Tibial nerve (tissue), 4 donors: Measurements from ENCODE around the gene CKM. TPM values are rescaled to one million over a fixed set of nuclear protein-coding genes. Genes with fewer than 3 reads are reported as not detected.

Experiments
- DNase-seq, 2 donors: peaks; one replicate each; pipeline ENCODE4 v3.0.0-alpha.2; 2019; ENCODE audit warnings: low spot score in 2 of 2
- H3K27ac ChIP-seq, 4 donors: fragments of 200-600 bp; sonication (generic) in 3 of 4; one replicate each; pipeline ENCODE4 v1.5.1; 2017 to 2019; ENCODE audit warnings: mild to moderate bottlenecking in 1 of 4
- H3K27me3 ChIP-seq, 2 donors: fragments of 200-600 bp; sonication (generic) in 1 of 2; one replicate each; pipeline versions ENCODE4 v1.5.1 to v1.6.0; 2017 to 2019
- H3K36me3 ChIP-seq, 3 donors: fragments of 200-600 bp; sonication (generic); one replicate each; pipeline ENCODE4 v1.5.1; 2018 to 2019
- H3K4me1 ChIP-seq, 4 donors: fragments of 200-600 bp; sonication (generic) in 3 of 4; one replicate each; pipeline ENCODE4 v1.5.1; 2017 to 2019
- H3K4me3 ChIP-seq, 4 donors: fragments of 200-600 bp; sonication (generic) in 3 of 4; one replicate each; pipeline ENCODE4 v1.5.1; 2017 to 2019; ENCODE audit warnings: mild to moderate bottlenecking in 1 of 4, moderate library complexity in 1 of 4
- H3K9me3 ChIP-seq, 4 donors: fragments of 200-600 bp; sonication (generic) in 3 of 4; one replicate each; pipeline ENCODE4 v1.5.1; 2017 to 2019
- EP300 ChIP-seq, 2 donors: sonication (generic); formaldehyde crosslinking; IDR thresholded peaks; one replicate each; pipeline ENCODE4 v1.6.1; 2017; ENCODE audit warnings: antibody characterized with exemption in 2 of 2, mild to moderate bottlenecking in 1 of 2
- POLR2A ChIP-seq, 2 donors: fragments of 450-650 bp; IDR thresholded peaks; one replicate each; pipeline ENCODE4 v1.6.1; 2017; ENCODE audit warnings: antibody characterized with exemption in 2 of 2, mild to moderate bottlenecking in 2 of 2, moderate library complexity in 2 of 2
- WGBS, 2 donors: methylation state at CpG; one replicate each; pipeline ENCODE4 v1.1.5; 2018; 5-methylcytosine and 5-hydroxymethylcytosine counted together
- total RNA-seq, 4 donors: library from RNA; depleted of rRNA; stranded (reverse); fragments of >200 nt; gene quantifications; one replicate each; pipeline ENCODE4 v1.1.0, GENCODE V29; 2016
- TF ChIP-seq, protein P1 (sequence below), 5 experiments: fragments of 200-600 bp in 3 of 5; fragments of 450-650 bp in 2 of 5; sonication (generic) in 3 of 5; IDR thresholded peaks; one replicate each; pipeline ENCODE4 v1.5.1; 2016 to 2019; ENCODE audit warnings: antibody characterized with exemption in 5 of 5, mild to moderate bottlenecking in 3 of 5, moderate library complexity in 2 of 5

The CKM gene
- total RNA-seq, 4 donors from 2014 or later = 0.30 to 1.3 TPM; not detected in 2

DNA sequence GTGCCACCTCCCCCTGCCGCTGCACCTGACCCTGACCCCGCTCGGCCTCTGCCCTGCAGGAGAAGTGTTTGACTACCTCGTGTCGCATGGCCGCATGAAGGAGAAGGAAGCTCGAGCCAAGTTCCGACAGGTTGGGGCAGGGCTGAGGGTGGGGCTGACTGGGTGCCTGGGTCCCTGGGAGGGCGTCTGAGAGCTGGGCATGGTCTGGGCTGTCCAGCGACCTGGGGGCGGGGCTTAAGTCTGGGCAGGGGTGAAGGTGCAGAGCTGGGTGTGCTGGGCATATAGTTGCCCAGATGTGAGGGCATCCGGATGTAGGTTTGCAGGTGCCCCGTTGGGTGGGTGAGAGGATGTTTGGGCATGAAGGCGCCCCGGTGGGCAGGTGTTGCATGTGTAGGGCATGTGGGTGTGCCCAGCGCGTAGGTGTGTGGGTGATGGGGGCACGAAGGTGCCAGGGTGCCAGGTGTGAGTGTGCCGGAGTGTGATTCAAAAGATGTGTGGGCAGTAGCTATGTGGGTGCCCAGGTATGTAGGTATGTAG lies 57.8 kb downstream of the CKM start:
- no peak for DNase-seq
- Histone ChIP-seq H3K27ac (no peak overlapping the region), H3K9me3 (no peaks in the 10 kb centered on the region), H3K4me3 (no peak overlapping the region), H3K4me1 (no peaks in the 10 kb centered on the region), H3K27me3 (no peaks in the 10 kb centered on the region), H3K36me3 (peaks cover 0 to 78% (median 0%) of the 10 kb centered on the region in 3 donors)
- TF ChIP-seq, protein P1, sequence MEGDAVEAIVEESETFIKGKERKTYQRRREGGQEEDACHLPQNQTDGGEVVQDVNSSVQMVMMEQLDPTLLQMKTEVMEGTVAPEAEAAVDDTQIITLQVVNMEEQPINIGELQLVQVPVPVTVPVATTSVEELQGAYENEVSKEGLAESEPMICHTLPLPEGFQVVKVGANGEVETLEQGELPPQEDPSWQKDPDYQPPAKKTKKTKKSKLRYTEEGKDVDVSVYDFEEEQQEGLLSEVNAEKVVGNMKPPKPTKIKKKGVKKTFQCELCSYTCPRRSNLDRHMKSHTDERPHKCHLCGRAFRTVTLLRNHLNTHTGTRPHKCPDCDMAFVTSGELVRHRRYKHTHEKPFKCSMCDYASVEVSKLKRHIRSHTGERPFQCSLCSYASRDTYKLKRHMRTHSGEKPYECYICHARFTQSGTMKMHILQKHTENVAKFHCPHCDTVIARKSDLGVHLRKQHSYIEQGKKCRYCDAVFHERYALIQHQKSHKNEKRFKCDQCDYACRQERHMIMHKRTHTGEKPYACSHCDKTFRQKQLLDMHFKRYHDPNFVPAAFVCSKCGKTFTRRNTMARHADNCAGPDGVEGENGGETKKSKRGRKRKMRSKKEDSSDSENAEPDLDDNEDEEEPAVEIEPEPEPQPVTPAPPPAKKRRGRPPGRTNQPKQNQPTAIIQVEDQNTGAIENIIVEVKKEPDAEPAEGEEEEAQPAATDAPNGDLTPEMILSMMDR (IDR thresholded peaks at IDR 0.05) = no peak
- TF ChIP-seq POLR2A (IDR thresholded peaks at IDR 0.05) = no peak
- no peak for TF ChIP-seq EP300 (IDR thresholded peaks at IDR 0.05)
- 86 to 89% methylated on average over 19 of the region's 19 CpGs for WGBS, 2 donors

DNA sequence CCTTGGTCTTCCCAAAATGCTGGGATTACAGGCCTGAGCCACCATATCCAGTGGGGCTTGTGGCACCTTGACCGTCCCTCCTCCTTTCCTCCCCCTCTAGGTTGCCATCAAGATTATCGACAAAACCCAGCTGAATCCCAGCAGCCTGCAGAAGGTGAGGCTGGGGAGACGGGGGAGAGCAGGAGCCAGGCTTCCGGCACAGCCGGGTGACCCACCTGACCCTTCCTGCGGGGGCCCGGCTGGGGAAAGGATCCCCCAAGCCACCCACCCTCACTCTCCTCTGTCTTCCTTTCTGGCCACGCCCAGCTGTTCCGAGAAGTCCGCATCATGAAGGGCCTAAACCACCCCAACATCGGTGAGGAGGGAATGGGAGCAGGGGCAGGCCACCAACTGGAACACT lies 59.7 kb downstream of the CKM start:
- H3K27me3 ChIP-seq = no peaks in the 10 kb centered on the region
- 89 to 91% methylated on average over 11 of the region's 11 CpGs for WGBS, 2 donors
- TF ChIP-seq POLR2A (IDR thresholded peaks at IDR 0.05) (no peak), EP300 (IDR thresholded peaks at IDR 0.05) (no peak)
- TF ChIP-seq, protein P1 (IDR thresholded peaks at IDR 0.05) = no peak
- no peak for DNase-seq
- H3K36me3 ChIP-seq = peaks cover 0 to 74% (median 0%) of the 10 kb centered on the region in 3 donors
- H3K27ac ChIP-seq = no peak overlapping the region
- no peaks in the 10 kb centered on the region for H3K4me1 ChIP-seq
- no peaks in the 10 kb centered on the region for H3K9me3 ChIP-seq
- H3K4me3 ChIP-seq = no peak overlapping the region

DNA sequence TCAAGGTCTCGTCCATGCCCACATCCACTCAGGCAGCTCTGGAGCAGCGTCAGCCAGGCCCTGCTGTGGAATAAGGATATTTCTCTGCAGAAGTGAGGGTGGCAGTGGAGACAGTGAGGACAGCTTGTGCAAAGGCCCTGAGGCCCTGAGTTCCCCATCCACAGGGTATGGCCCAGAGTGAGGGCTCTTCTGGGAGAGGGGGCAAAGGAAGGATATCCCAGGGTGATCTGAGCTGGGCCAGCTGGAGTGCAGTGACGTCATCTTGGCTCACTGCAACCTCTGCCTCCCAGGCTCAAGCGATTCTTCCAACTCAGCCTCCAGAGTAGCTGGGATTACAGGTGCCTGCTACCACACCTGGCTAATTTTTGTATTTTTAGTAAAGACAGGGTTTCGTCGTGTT lies 60.1 kb downstream of the CKM start:
- 79 to 90% methylated on average over 6 of the region's 6 CpGs for WGBS, 2 donors
- Histone ChIP-seq H3K27me3 (no peaks in the 10 kb centered on the region), H3K36me3 (peaks cover 0 to 70% (median 0%) of the 10 kb centered on the region in 3 donors), H3K9me3 (no peaks in the 10 kb centered on the region), H3K4me3 (no peak overlapping the region), H3K4me1 (no peaks in the 10 kb centered on the region), H3K27ac (no peak overlapping the region)
- DNase-seq = no peak
- TF ChIP-seq EP300 (IDR thresholded peaks at IDR 0.05) = no peak
- no peak for TF ChIP-seq POLR2A (IDR thresholded peaks at IDR 0.05)

DNA sequence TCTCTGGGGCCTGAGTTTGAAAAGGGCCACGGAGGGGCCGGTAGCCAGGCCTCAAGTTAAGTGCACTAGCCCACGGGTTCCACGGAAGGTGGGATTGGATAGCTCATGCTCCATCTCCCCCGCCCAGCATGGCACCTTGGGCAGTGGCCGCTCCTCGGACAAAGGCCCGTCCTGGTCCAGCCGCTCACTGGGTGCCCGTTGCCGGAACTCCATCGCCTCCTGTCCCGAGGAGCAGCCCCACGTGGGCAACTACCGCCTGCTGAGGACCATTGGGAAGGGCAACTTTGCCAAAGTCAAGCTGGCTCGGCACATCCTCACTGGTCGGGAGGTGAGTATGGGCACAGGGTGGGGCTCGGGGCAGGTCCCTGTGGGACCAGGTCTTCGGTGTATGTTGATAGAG lies 63.8 kb downstream of the CKM start:
- no peaks in the 10 kb centered on the region for H3K9me3 ChIP-seq
- H3K4me1 ChIP-seq = peaks cover 0 to 21% (median 1%) of the 10 kb centered on the region in 4 donors
- H3K27me3 ChIP-seq = no peaks in the 10 kb centered on the region
- H3K27ac ChIP-seq = no peak overlapping the region
- peaks cover 0 to 50% (median 0%) of the 10 kb centered on the region in 3 donors for H3K36me3 ChIP-seq
- H3K4me3 ChIP-seq = no peak overlapping the region
- TF ChIP-seq POLR2A (IDR thresholded peaks at IDR 0.05) (no peak), EP300 (IDR thresholded peaks at IDR 0.05) (no peak)
- TF ChIP-seq, protein P1 (IDR thresholded peaks at IDR 0.05) = no peak
- no peak for DNase-seq
- 94 to 95% methylated on average over 18 to 19 of the region's 19 CpGs for WGBS, 2 donors

DNA sequence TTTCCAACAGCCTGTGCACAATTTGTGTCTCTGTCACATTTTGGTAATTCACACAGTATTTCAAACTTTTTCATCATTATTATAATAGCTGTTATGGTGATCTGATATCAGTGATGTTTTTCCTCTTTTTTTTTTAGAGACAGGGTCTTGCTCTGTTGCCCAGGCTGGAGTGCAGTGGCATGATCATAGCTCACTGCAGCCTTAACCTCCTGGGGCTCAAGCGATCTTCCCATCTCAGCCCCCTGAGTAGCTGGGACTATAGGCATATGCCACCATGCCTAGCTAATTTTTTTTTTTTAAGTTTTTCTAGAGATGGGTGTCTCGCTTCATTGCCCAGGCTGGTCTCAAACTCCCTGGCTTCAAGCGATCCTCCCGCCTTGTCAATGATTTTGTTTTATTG lies 65.8 kb downstream of the CKM start:
- H3K4me1 ChIP-seq = peaks cover 0 to 42% (median 16%) of the 10 kb centered on the region in 4 donors
- H3K27me3 ChIP-seq = no peaks in the 10 kb centered on the region
- no peak overlapping the region for H3K27ac ChIP-seq
- WGBS, 2 donors = 94% methylated on average over 4 of the region's 4 CpGs
- no peak overlapping the region for H3K4me3 ChIP-seq
- TF ChIP-seq EP300 (IDR thresholded peaks at IDR 0.05) = no peak
- TF ChIP-seq, protein P1 (IDR thresholded peaks at IDR 0.05) = no peak
- TF ChIP-seq POLR2A (IDR thresholded peaks at IDR 0.05) = no peak
- peaks cover 0 to 35% (median 0%) of the 10 kb centered on the region in 3 donors for H3K36me3 ChIP-seq
- DNase-seq = no peak
- H3K9me3 ChIP-seq = no peaks in the 10 kb centered on the region

Other genes with a start within 250 kb of the CKM start
- gene ZNF296, start 246.4 kb downstream of the CKM start, total RNA-seq = 1 to 10 TPM in 3 of 4 donors, not detected in 1; 2.1 to 4.2 (median 2.1) TPM
- 10 to 100 TPM in 3 of 4 donors, 1 to 10 TPM in 1; 8.8 to 30.3 (median 21.8) TPM for gene GEMIN7, start 243.6 kb downstream of the CKM start, total RNA-seq
- gene PPP1R37, start 229.7 kb downstream of the CKM start, total RNA-seq = 10 to 100 TPM; 22.1 to 44.1 (median 33.5) TPM
- gene NKPD1, start 161.9 kb downstream of the CKM start, total RNA-seq = 1 to 10 TPM in 1 of 4 donors, not detected in 3; 1.2 TPM
- 10 to 100 TPM; 13.5 to 52.9 (median 29.1) TPM for gene TRAPPC6A, start 144.6 kb downstream of the CKM start, total RNA-seq
- gene BLOC1S3, start 144.1 kb downstream of the CKM start, total RNA-seq = 10 to 100 TPM; 12.0 to 42.0 (median 23.7) TPM
- 1 to 10 TPM in 3 of 4 donors, under 1 TPM in 1; 0.63 to 3.7 (median 2.3) TPM for gene EXOC3L2, start 77.5 kb downstream of the CKM start, total RNA-seq
- gene MARK4, start 71.6 kb downstream of the CKM start, total RNA-seq = 10 to 100 TPM; 12.1 to 34.8 (median 25.9) TPM
- not detected for gene KLC3, start 17.9 kb upstream of the CKM start, total RNA-seq
- 10 to 100 TPM in 3 of 4 donors, 1 to 10 TPM in 1; 9.4 to 19.5 (median 17.6) TPM for gene ERCC2, start 47.7 kb upstream of the CKM start, total RNA-seq
- gene PPP1R13L, start 82.2 kb upstream of the CKM start, total RNA-seq = 10 to 100 TPM; 10.0 to 27.9 (median 17.1) TPM
- gene POLR1G, start 83.8 kb upstream of the CKM start, total RNA-seq = 10 to 100 TPM in 1 of 4 donors, 1 to 10 TPM in 3; 2.2 to 10.8 (median 6.2) TPM
- gene ERCC1, start 101.0 kb upstream of the CKM start, total RNA-seq = 100 to 1,000 TPM in 2 of 4 donors, 10 to 100 TPM in 2; 95.5 to 161 (median 99.2) TPM
- gene FOSB, start 145.1 kb upstream of the CKM start, total RNA-seq = 1 to 10 TPM in 2 of 4 donors, under 1 TPM in 2; 0.60 to 4.9 (median 1.8) TPM
- 1 to 10 TPM; 1.5 to 5.9 (median 3.5) TPM for gene RTN2, start 174.2 kb upstream of the CKM start, total RNA-seq
- 1 to 10 TPM in 1 of 4 donors, under 1 TPM in 2, not detected in 1; 0.39 to 5.0 (median 0.60) TPM for gene PPM1N, start 175.6 kb upstream of the CKM start, total RNA-seq
- 10 to 100 TPM; 39.1 to 74.4 (median 59.2) TPM for gene VASP, start 184.6 kb upstream of the CKM start, total RNA-seq